HCT116 (cell line): ENCODE results near the gene SUSD3. TPM values are rescaled to one million over a fixed set of nuclear protein-coding genes. Genes with fewer than 3 reads are reported as not detected.

Experiments used
- EZH2 ChIP-seq: fragments of 200-600 bp; sonication (generic); IDR thresholded peaks from 2 replicates; pipeline ENCODE4 v1.6.1; 2017; ENCODE audit warnings: antibody characterized with exemption, mixed run types
- EZH2phosphoT487 ChIP-seq: fragments of 200-600 bp; IDR thresholded peaks from 2 replicates; pipeline ENCODE4 v1.6.1; 2018; ENCODE audit warnings: antibody characterized with exemption, borderline replicate concordance
- MAX ChIP-seq: IDR thresholded peaks from 2 replicates; pipeline ENCODE4 v1.6.1; 2012
- POLR2AphosphoS5 ChIP-seq: IDR thresholded peaks from 2 replicates; pipeline ENCODE4 v1.6.1; 2011; ENCODE audit warnings: mild to moderate bottlenecking, low read depth, low read length, moderate library complexity
- REST ChIP-seq: IDR thresholded peaks from 2 replicates; pipeline ENCODE4 v1.6.1; 2012; ENCODE audit warnings: low read depth
- SP1 ChIP-seq: IDR thresholded peaks from 2 replicates; pipeline ENCODE4 v1.6.1; 2012; ENCODE audit warnings: low read depth
- SRF ChIP-seq: IDR thresholded peaks from 2 replicates; pipeline ENCODE4 v1.6.1; 2012; ENCODE audit warnings: low read depth
- YY1 ChIP-seq: IDR thresholded peaks from 2 replicates; pipeline ENCODE4 v1.6.1; 2011; ENCODE audit warnings: low read length, low read depth, moderate library complexity, mild to moderate bottlenecking; ENCODE audit not compliant: insufficient replicate concordance; ENCODE audit errors: extremely low read depth
- ZBTB33 ChIP-seq: IDR thresholded peaks from 2 replicates; pipeline ENCODE4 v1.6.1; 2011; ENCODE audit warnings: mild to moderate bottlenecking, low read length, moderate library complexity; ENCODE audit not compliant: insufficient replicate concordance; ENCODE audit errors: extremely low read depth
- total RNA-seq: library from RNA; stranded (reverse); gene quantifications from one replicate; pipeline ENCODE4 v1.2.1, GENCODE V29; 2021; ENCODE audit not compliant: unreplicated experiment

SUSD3 gene
- total RNA-seq, 1 experiment from 2014 or later = 11.3 TPM

- TF ChIP-seq ZBTB33 (no peak), SRF (no peak), SP1 (no peak), YY1 (no peak), EZH2phosphoT487 (no peak), EZH2 (no peak), MAX (no peak), REST (no peak), POLR2AphosphoS5 (no peak)
Measured at GRCh38 chr9:93099551-93100275, 41.2 kb downstream of the SUSD3 start (continued).
